Measurements from ENCODE around the gene POU3F2.

The POU3F2 gene

GRCh38 chr6:98830146-98830545 lies 4.2 kb upstream of the POU3F2 start:
- in situ Hi-C loops (cut with MboI; ENCODE audit: low sequenced_read_pairs), result no loop called here

GRCh38 chr6:98831057-98831958 lies 3.1 kb upstream of the POU3F2 start:
- in situ Hi-C loops (cut with MboI; ENCODE audit: low sequenced_read_pairs), result no loop called here

- in situ Hi-C loops (cut with MboI; ENCODE audit: low sequenced_read_pairs), result no loop called here
Measured at GRCh38 chr6:98831959-98832283, 2.5 kb upstream of the POU3F2 start.

DNA sequence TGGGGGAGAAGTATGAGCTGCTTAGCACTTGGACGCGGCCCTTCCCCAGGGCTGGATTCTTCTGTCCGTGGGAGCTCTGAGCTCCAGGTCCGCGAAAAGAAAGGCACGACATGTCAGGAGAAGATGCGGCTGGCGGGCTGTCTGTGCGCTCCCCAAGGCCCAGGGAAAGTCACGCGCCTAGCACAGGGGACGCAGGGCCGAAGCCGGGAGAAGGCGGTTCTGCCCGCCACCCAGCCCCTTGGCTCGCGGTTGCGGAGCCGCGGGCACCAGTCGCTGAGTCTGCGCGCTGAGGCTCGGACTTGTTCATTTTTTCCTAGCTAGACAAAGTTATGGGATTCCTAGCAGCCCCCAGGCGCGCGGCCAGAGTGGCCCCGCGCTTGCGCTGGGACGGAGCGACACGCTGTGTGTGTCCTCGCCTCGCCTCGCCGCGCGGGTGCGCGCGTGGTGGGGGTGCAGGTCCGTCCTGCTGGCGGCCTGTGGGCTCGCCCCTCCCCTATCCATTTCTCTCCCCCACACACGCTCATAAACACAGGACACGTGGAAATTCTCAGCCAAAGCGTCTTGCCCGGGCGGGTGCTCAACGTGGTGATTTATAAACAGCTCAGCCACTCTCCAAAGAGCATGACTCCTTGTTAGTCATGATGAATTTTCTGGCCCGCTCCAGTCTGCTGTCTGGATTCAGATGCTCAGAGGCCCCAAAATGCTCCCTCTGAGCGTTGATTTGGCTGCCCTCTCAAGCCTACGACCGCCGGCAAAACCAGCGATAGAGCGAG lies 1.9 kb upstream of the POU3F2 start:
- in situ Hi-C loops (cut with MboI; ENCODE audit: low sequenced_read_pairs), result no loop called here

- in situ Hi-C loops (cut with MboI; ENCODE audit: low sequenced_read_pairs), result no loop called here
Measured at GRCh38 chr6:98833057-98833306, 1.4 kb upstream of the POU3F2 start.

DNA sequence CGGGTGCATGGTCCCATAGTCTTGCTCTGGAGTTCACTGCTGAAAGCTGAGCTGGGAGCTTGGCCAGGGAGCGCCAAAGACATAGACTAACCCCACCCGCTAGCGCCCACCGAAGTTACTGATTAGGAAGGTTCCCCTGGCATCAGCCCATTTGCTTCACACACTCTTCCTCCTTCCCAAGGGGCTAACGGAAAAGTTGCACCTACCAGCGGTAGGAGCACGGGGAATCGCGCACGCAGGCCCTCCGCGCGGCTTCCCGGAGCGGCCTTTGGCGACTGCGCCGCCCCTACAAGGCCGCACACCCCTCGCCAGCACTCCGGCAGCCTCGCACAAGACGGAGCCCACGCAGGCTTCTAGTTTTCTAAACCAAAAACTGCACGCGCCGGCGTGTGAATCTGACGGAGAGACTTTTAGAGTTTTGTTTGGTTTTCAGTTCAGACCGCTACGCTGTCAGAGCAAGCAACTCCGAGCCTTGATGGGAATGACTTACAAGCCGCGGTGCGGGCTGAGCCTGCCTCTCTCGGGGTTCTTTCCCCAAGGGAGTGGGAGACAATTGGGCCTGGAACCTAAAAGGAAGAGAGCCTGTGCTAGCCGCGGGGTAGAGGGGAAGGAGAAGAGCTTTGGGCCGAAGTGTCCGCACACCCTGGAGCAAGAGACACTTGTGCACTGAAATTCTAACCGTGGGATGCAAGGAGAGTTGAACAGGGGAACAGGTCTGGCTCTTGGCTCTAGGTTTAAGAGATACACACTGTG lies 891 bp upstream of the POU3F2 start:
- in situ Hi-C loops (cut with MboI; ENCODE audit: low sequenced_read_pairs), result no loop called here

- in situ Hi-C loops (cut with MboI; ENCODE audit: low sequenced_read_pairs), result no loop called here
Measured at GRCh38 chr6:98835149-98836024, 1.0 kb downstream of the POU3F2 start.

- in situ Hi-C loops (cut with MboI; ENCODE audit: low sequenced_read_pairs), result no loop called here
Measured at GRCh38 chr6:98836025-98836961, 1.9 kb downstream of the POU3F2 start.

DNA sequence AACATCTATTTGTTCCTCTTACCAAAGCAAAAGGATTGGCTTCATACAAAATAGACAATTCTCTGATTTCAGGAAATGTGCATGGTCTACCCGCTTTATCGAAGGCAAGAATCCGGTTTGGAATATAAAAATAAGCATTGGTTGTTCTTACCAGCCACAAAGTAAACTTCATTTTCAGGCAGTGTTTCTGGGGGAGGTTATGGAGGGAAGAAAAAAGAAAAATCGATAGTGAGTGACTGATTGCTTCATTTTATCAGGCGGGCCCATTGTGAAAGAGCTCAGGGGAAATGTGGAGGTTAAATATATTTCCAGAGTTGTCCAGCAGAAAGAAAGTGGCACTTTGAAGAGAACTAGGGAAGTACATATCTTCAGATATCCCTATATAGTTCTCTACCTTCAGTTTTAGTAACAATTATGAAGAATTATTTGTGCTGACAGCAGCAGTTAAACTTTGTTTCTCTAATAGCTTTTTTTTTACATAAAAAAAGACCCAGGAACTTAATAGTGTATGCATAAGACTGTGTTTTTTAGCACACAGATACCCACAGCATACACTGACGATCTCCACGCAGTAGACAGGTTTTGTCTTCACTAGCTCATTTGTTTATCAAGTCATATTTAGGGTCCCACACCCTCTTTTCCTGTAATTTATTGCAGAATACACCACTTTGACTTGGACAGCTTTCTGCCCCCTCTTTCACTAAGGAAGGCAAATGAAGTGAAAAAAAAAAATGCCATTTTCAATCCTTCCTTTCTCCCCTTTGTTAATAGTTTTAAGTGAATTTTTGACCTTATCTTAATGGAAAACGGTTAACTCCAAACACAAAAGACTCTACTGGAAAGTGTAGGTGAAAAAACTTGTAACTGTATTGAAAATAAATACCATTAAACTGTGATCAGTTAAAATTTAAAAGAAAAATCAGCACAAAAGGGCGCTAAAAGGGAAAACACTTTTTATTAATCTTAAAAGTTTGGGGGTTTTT lies 2.9 kb downstream of the POU3F2 start:
- in situ Hi-C loops (cut with MboI; ENCODE audit: low sequenced_read_pairs), result no loop called here

DNA sequence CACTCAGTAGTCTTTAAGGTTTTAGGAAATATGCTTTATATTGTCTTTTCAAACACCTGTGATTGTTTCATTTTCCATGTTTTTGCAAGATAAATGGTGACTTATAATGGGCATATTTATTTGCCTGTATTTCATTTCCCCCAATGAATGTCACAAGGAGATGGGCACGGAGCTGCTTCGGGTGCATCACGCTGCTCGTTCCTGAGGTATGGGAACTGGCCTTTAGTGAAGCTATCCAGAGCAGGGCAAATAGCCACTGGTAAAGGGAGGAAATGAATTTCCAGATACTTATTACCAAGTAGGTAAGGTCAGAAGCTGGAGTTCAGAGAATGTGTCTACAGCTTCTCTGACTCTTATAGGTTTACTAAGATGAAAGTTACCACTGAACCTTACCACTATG lies 3.7 kb downstream of the POU3F2 start:
- in situ Hi-C loops (cut with MboI; ENCODE audit: low sequenced_read_pairs), result no loop called here

- in situ Hi-C loops (cut with MboI; ENCODE audit: low sequenced_read_pairs), result no loop called here
Measured at GRCh38 chr6:98838975-98839374, 4.6 kb downstream of the POU3F2 start.

DNA sequence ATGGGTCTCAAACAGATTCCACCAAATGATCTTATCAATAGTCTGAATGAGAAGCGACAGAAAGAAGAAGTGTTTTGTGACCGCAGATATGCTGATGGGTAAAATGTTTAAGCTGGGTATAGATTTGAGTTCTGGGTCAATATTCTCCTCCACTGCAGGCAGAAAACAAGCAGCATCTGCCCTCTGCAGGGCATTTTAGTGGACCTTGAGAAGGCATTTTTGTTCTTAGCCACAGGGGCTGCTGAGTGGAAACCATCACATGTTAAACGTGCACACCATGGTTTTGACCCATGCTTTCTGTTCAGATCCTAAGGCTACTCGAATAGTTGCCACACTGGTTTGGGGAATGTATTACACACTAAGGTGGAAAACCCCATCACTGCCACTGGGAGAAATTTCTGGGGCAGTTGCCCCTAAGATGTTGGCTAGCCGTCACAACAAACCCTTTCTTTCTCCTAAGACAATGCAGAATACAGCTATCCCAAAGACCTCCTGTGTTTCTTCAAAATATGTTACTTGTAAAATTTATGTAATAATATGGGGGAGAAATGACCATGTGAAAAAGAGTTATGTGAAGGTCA lies 5.5 kb downstream of the POU3F2 start:
- in situ Hi-C loops (cut with MboI; ENCODE audit: low sequenced_read_pairs), result no loop called here

GRCh38 chr6:98840385-98840784 lies 6.0 kb downstream of the POU3F2 start:
- in situ Hi-C loops (cut with MboI; ENCODE audit: low sequenced_read_pairs), result no loop called here

DNA sequence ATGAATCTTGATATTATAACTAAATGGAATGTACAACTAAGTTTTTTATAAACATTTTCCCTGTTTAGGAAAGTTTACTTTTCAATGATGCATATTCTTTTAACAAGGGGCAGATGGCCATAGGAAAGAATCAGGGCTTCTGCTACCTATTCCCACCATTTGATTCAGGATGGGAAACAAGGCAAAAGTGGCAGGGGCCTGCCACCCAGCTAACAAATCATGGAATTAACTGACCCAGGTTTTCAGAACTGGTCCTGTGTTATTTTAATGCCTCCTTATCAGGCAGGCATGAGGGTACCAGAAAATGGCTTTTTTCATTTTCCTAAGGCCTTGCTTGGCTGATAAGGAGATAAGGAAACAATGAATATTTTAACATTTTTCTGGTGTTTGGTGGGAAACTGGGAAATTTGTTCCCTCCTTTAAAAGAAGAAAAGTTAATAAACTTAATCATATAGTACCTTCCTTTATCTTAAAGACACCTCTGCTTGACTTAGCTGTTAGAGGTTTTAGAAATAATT lies 6.7 kb downstream of the POU3F2 start:
- in situ Hi-C loops (cut with MboI; ENCODE audit: low sequenced_read_pairs), result no loop called here

DNA sequence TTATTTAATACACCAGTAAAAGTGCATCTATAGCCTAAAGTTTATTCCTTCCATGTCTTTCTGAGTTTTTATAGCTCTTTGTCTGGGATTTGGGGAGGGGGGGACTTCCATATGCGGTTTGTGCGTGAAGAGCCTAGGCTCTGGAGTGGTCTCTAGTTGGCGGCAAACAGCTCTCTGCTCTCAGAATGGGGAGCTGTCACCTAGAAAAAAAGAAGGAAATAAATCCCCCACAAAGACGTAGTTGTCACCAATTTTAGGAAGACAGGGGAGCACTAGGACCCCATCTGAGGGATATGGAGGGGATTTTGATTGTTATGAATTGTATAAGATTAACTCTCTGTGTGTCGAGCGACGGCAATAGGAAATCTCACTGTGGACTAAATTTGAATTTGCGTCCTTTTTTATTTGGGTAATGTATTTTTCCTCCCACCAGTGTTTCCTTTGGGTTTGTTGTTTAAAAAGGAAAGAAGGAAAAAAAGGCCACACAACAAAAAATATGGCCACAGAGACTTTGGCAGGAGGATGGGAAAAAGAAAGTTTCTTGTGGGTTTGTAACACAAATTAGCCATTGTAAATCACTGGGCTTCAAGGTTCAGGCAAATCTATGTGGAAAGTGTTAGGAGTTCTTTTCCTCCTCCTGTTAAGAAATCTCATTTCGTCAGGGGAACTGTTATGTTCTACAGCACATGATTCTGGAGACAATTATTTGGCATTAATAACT lies 7.4 kb downstream of the POU3F2 start:
- in situ Hi-C loops (cut with MboI; ENCODE audit: low sequenced_read_pairs), result no loop called here

GRCh38 chr6:98842342-98843180 lies 8.2 kb downstream of the POU3F2 start:
- in situ Hi-C loops (cut with MboI; ENCODE audit: low sequenced_read_pairs), result no loop called here

Measured in HL-60/S4 (cell line).